Liver (tissue), 9 donors: Measurements from ENCODE around the gene EPB41L2. TPM values are rescaled to one million over a fixed set of nuclear protein-coding genes. Genes with fewer than 3 reads are reported as not detected.
A peak's percentile ranks its signal among the peaks of the same experiment; 100 is the strongest.

ENCODE experiments used
- DNase-seq: peaks from one replicate; pipeline ENCODE4 v3.0.0-alpha.2; 2017; ENCODE audit warnings: low spot score
- H3K27ac ChIP-seq, 2 donors: one replicate each; pipeline ENCODE4 v1.7.0; 2013; ENCODE audit warnings: inconsistent platforms in 2 of 2, low read length in 2 of 2, control low read depth in 1 of 2, low read depth in 1 of 2, mild to moderate bottlenecking in 1 of 2
- H3K27me3 ChIP-seq, 4 donors: one replicate each; pipeline versions ENCODE4 v1.6.1 to v1.7.0; 2013; ENCODE audit warnings: low read length in 3 of 4, inconsistent platforms in 1 of 4, mild to moderate bottlenecking in 1 of 4, moderate library complexity in 1 of 4; ENCODE audit not compliant: control insufficient read depth in 4 of 4, insufficient read depth in 4 of 4
- H3K36me3 ChIP-seq, 4 donors: one replicate each; pipeline versions ENCODE4 v1.6.1 to v1.7.0; 2013; ENCODE audit warnings: low read length in 3 of 4, mild to moderate bottlenecking in 3 of 4, low read depth in 1 of 4, moderate library complexity in 1 of 4; ENCODE audit not compliant: control insufficient read depth in 4 of 4, insufficient read depth in 3 of 4
- H3K4me1 ChIP-seq, 4 donors: one replicate each; pipeline versions ENCODE4 v1.6.1 to v1.7.0; 2013; ENCODE audit warnings: low read length in 3 of 4, mild to moderate bottlenecking in 3 of 4, moderate library complexity in 1 of 4; ENCODE audit not compliant: control insufficient read depth in 4 of 4, insufficient read depth in 4 of 4
- H3K4me3 ChIP-seq, 3 donors: one replicate each; pipeline versions ENCODE4 v1.6.1 to v1.7.0; 2013; ENCODE audit warnings: low read length in 3 of 3, control low read depth in 1 of 3, low read depth in 1 of 3, mild to moderate bottlenecking in 1 of 3
- H3K9ac ChIP-seq, 2 donors: one replicate each; pipeline ENCODE4 v1.7.0; 2013; ENCODE audit warnings: low read length in 2 of 2, mild to moderate bottlenecking in 2 of 2, moderate library complexity in 2 of 2, control low read depth in 1 of 2, low read depth in 1 of 2
- H3K9me3 ChIP-seq, 4 donors: one replicate each; pipeline versions ENCODE4 v1.6.1 to v1.7.0; 2013; ENCODE audit warnings: low read length in 3 of 4; ENCODE audit not compliant: control insufficient read depth in 4 of 4
- EGR1 ChIP-seq, 2 donors: IDR thresholded peaks; 2 replicates each; pipeline ENCODE4 v1.6.1; 2016 to 2018; ENCODE audit warnings: antibody characterized with exemption in 2 of 2, low read depth in 2 of 2
- FOXA1 ChIP-seq: IDR thresholded peaks from 2 replicates; pipeline ENCODE4 v1.6.1; 2016; ENCODE audit warnings: antibody characterized with exemption
- FOXA2 ChIP-seq: IDR thresholded peaks from 2 replicates; pipeline ENCODE4 v1.6.1; 2016; ENCODE audit warnings: antibody characterized with exemption
- HNF4A ChIP-seq, 2 donors: conservative IDR thresholded peaks; 2 replicates each; pipeline ENCODE4 v1.6.1; 2016; ENCODE audit warnings: antibody characterized with exemption in 2 of 2, mild to moderate bottlenecking in 2 of 2
- JUND ChIP-seq, 2 donors: IDR thresholded peaks; 2 replicates each; pipeline ENCODE4 v1.6.1; 2016; ENCODE audit warnings: antibody characterized with exemption in 2 of 2
- RXRA ChIP-seq, 2 donors: IDR thresholded peaks; 2 replicates each; pipeline ENCODE4 v1.6.1; 2017 to 2018; ENCODE audit warnings: antibody characterized with exemption in 2 of 2, mild to moderate bottlenecking in 1 of 2
- TAF1 ChIP-seq: conservative IDR thresholded peaks from 2 replicates; pipeline ENCODE4 v1.6.1; 2016; ENCODE audit warnings: antibody characterized with exemption, mild to moderate bottlenecking
- YY1 ChIP-seq: IDR thresholded peaks from 2 replicates; pipeline ENCODE4 v1.6.1; 2016; ENCODE audit warnings: antibody characterized with exemption, mild to moderate bottlenecking
- WGBS: extraction: QIAGEN DNeasy Blood & Tissue Kit; methylation state at CpG from one replicate; pipeline ENCODE4 v1.1.7; 2013; 5-methylcytosine and 5-hydroxymethylcytosine counted together
- polyA plus RNA-seq, 2 donors: library from polyadenylated mRNA; stranded (reverse) in 1 of 2; unstranded in 1 of 2; fragments of 200-250 nt in 1 of 2; fragments of >200 nt in 1 of 2; fragmentation: Nextera tagmentation in 1 of 2; extraction: Ambion mirVana in 1 of 2; gene quantifications; one replicate each; pipeline versions ENCODE4 v1.2.1 to v1.2.3, GENCODE V29; 2013 to 2015
- total RNA-seq, 2 donors: library from RNA; depleted of rRNA; stranded (reverse); fragments of >200 nt; gene quantifications; one replicate each; pipeline ENCODE4 v1.2.3, GENCODE V29; 2014
- TF ChIP-seq, protein P1 (sequence below): fragments of 150-350 bp; IDR thresholded peaks from 2 replicates; pipeline ENCODE4 v1.5.1; 2017; ENCODE audit warnings: improper control_type of control experiment, low read depth, low read length; ENCODE audit not compliant: missing input control
- TF ChIP-seq, protein P2 (sequence below): IDR thresholded peaks from 2 replicates; pipeline ENCODE4 v1.6.1; 2016; ENCODE audit warnings: antibody characterized with exemption
- TF ChIP-seq, protein P3 (sequence below): IDR thresholded peaks from 2 replicates; pipeline ENCODE4 v1.6.1; 2016; ENCODE audit warnings: antibody characterized with exemption
- donor health status: healthy.
- donor health status: healthy.
- donor health status: healthy.
- donor health status: healthy.
- donor health status: healthy.

Gene EPB41L2
- total and polyA plus RNA-seq, 4 donors: 10.0 to 43.3 (median 18.7) TPM

DNA sequence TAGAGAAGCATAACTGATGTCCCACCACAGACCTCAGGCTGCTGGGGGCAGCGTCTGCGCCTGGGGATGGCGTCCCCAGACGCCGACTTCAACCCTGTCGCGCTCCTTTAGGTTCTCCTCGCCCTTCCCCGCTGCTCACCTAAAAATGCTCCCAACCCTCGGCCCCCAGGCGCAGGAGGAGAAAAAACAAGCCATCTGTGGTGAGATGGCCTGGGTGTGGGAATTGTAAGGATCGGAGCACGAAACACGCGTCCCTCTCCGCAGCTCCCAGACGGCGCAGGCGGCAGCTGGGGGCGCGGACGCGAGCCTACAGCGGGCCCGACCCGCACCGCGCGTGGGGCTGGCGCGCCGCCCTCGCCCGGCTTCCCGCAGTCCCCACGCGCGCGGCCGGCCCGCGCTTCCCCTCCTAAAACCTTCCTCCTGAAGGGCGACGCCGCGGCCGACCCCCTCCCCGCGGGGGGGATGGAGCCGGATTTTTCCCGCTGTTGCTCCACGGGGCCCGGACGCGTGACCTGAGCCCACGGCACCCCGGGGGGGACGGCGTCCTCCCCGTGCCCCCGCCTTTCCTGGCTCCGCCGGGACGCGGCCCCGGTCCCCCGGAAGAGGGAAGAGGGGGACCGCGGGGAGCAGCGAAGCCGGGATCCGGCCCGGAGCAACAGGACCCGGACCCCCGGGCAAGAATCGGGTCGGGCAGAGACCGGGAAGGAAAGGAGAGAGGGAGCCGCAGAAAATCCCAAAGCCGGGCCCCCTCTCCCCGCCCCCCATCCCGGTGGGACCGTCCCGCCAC lies 611 bp downstream of the EPB41L2 start:
- no peak for TF ChIP-seq RXRA (IDR thresholded peaks at IDR 0.05)
- no peak for TF ChIP-seq TAF1
- no peak for TF ChIP-seq YY1
- TF ChIP-seq, protein P1, sequence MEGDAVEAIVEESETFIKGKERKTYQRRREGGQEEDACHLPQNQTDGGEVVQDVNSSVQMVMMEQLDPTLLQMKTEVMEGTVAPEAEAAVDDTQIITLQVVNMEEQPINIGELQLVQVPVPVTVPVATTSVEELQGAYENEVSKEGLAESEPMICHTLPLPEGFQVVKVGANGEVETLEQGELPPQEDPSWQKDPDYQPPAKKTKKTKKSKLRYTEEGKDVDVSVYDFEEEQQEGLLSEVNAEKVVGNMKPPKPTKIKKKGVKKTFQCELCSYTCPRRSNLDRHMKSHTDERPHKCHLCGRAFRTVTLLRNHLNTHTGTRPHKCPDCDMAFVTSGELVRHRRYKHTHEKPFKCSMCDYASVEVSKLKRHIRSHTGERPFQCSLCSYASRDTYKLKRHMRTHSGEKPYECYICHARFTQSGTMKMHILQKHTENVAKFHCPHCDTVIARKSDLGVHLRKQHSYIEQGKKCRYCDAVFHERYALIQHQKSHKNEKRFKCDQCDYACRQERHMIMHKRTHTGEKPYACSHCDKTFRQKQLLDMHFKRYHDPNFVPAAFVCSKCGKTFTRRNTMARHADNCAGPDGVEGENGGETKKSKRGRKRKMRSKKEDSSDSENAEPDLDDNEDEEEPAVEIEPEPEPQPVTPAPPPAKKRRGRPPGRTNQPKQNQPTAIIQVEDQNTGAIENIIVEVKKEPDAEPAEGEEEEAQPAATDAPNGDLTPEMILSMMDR: no peak
- Histone ChIP-seq H3K36me3 (no peaks in the 10 kb centered on the region), H3K27me3 (no peaks in the 10 kb centered on the region), H3K4me3 (peak overlapping the region; percentile 61 to 83 (median 64)), H3K9me3 (no peaks in the 10 kb centered on the region), H3K4me1 (peaks cover 3 to 9% (median 5%) of the 10 kb centered on the region in 4 donors), H3K27ac (peak overlapping the region; percentile 30 to 93), H3K9ac (peak overlapping the region in 1 of 2 donors; percentile 53)
- WGBS: under 1% methylated on average over 84 of the region's 84 CpGs
- DNase-seq: no peak

DNA sequence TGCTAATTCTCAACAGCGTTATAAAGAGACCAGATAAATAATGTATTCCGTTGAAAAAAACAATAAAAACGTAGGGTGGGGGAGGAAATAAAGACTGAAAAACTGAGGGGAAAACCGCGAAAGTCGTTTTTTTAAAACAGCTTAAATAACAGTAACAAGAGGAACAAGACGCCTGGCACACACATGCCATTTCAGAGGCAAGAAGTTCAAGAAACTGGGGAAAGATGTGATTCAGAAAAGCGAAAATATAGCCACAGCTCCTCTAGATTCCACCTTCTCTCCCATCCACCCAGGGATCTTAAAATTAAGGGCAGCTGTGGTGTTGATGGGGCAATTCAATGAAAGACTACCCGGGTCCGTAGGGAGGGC lies 1.3 kb downstream of the EPB41L2 start:
- DNase-seq: no peak
- WGBS: 20% methylated on average over 10 of the region's 10 CpGs
- TF ChIP-seq FOXA1 (no peak), EGR1 (IDR thresholded peaks at IDR 0.05; ENCODE audit: low read depth in 2 of 2) (no peak), JUND (IDR thresholded peaks at IDR 0.05) (no peak), TAF1 (no peak), HNF4A (conservative IDR thresholded peaks at IDR 0.05) (no peak)
- TF ChIP-seq, protein P2, sequence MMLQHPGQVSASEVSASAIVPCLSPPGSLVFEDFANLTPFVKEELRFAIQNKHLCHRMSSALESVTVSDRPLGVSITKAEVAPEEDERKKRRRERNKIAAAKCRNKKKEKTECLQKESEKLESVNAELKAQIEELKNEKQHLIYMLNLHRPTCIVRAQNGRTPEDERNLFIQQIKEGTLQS: no peak
- TF ChIP-seq, protein P3, sequence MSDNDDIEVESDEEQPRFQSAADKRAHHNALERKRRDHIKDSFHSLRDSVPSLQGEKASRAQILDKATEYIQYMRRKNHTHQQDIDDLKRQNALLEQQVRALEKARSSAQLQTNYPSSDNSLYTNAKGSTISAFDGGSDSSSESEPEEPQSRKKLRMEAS: no peak
- peak overlapping the region in 1 of 2 donors; percentile 38 for H3K9ac ChIP-seq
- H3K9me3 ChIP-seq: no peaks in the 10 kb centered on the region
- peak overlapping the region in 1 of 2 donors; percentile 8 for H3K27ac ChIP-seq
- H3K27me3 ChIP-seq: no peaks in the 10 kb centered on the region
- peaks cover 3 to 9% (median 5%) of the 10 kb centered on the region in 4 donors for H3K4me1 ChIP-seq
- peak overlapping the region in 2 of 3 donors; percentile 61 to 83 for H3K4me3 ChIP-seq
- no peaks in the 10 kb centered on the region for H3K36me3 ChIP-seq

DNA sequence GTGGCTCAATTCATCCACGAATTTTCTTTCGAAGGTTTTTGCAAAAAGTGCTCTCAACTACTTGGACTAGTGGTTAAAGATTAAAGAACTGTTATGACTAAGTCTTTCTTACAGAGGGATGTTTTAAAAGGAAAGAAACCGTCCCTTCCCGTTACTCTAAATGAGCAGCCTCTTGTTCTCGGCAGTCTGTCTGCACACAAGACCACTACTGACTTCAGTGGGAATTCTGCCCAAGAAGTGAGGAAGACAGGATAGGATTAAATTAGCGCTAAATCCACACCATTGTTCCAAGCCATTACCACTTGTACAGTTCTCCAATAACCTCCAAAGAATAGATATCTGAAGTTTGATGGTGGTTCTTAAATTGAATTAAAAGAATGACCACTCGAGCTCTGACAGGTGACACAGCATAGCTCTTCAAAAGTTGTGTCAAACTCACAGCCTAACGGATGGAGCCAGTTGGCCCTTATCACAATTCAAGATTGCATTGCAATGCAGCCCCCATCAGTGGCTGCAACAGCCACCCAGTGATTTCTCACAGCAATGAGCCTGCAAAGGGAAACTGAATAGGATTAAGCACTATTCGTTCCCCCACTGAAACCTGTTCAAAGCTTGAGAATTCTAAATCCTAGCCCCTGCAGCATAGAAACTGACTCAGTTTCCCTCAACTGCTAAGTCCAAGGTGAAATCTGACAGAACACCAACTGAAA lies 1.8 kb downstream of the EPB41L2 start:
- H3K27ac ChIP-seq: peak overlapping the region in 1 of 2 donors; percentile 8
- no peaks in the 10 kb centered on the region for H3K36me3 ChIP-seq
- no peak for TF ChIP-seq YY1
- TF ChIP-seq TAF1: no peak
- no peak for TF ChIP-seq FOXA2
- TF ChIP-seq, protein P2: no peak
- TF ChIP-seq, protein P1: no peak
- TF ChIP-seq JUND (IDR thresholded peaks at IDR 0.05): no peak
- TF ChIP-seq EGR1 (IDR thresholded peaks at IDR 0.05; ENCODE audit: low read depth in 2 of 2): no peak
- no peak for TF ChIP-seq HNF4A (conservative IDR thresholded peaks at IDR 0.05)
- TF ChIP-seq, protein P3: no peak
- no peak for DNase-seq
- WGBS: 44% methylated on average over 9 of the region's 9 CpGs
- H3K4me3 ChIP-seq: peak overlapping the region in 1 of 3 donors; percentile 83
- no peaks in the 10 kb centered on the region for H3K27me3 ChIP-seq
- peaks cover 3 to 9% (median 5%) of the 10 kb centered on the region in 4 donors for H3K4me1 ChIP-seq
- peak overlapping the region in 1 of 2 donors; percentile 38 for H3K9ac ChIP-seq
- H3K9me3 ChIP-seq: no peaks in the 10 kb centered on the region
